Measurements from ENCODE around the gene NDUFS8.
"Not testable (repeated sequence)": the region's sequence is repeated elsewhere in the genome, so short reads cannot be mapped to it uniquely, and the experiment has no call there.

DNA sequence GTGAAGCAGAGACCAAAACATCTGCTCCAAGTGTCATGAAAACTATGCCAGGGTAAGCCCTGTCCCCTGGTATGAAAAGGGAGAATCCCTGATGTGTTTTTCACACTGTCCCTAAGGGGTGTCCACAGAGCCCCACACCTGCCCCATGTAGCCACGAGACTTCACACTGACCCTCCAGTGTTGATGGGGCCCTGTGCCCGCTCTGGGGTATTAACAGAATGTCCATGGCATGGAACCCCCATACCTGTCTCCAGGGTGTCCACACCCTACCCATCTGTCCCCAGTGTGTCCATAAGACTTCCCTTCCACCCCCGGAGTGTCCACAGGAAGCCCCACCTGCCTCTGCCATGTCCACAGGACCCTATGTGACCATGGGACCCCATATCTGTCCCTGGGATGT, 35.4 kb upstream of the NDUFS8 start:
- TF ChIP-seq POLR2AphosphoS5, TAF1, POLR2A (IDR thresholded peaks at IDR 0.05; ENCODE audit: low read depth, low read length): not testable (repeated sequence)
